T-cell (primary cell): Measurements from ENCODE around the gene DAB2IP. TPM values are rescaled to one million over a fixed set of nuclear protein-coding genes. Genes with fewer than 3 reads are reported as not detected.
A peak's percentile ranks its signal among the peaks of the same experiment; 100 is the strongest.

Experiments used
- ATAC-seq, 4 experiments: fragments of 200-7000 bp in 3 of 4; fragments of 150-1000 bp in 1 of 4; cut with Tn5 transposase; replicated peaks in 1 of 4; 1 replicate in 3 of 4; 2 replicates in 1 of 4; pipeline ENCODE4 v1.10.0; 2021; ENCODE audit warnings: moderate library complexity in 3 of 4, mild to moderate bottlenecking in 2 of 4, moderate number of reproducible peaks in 1 of 4
- CTCF ChIA-PET, 2 donors: fragments of 300-600 bp; sonication (Branson Sonifier 250); formaldehyde crosslinking; loops; one replicate each; lab custom pipeline; 2022; ENCODE audit warnings: antibody characterized with exemption in 2 of 2; lab: Charles Lee
- POLR2A ChIA-PET, 2 donors: fragments of 300-600 bp; sonication (Branson Sonifier 250); formaldehyde crosslinking; loops; one replicate each; lab custom pipeline; 2022; ENCODE audit warnings: antibody characterized with exemption in 2 of 2; lab: Charles Lee
- DNase-seq, 35 experiments: peaks; one replicate each; pipeline versions ENCODE4 v3.0.0 to v3.0.0-alpha.2; 2013 to 2023
- H3K27ac ChIP-seq: one replicate; pipeline ENCODE4 v1.5.1; 2013; ENCODE audit warnings: low read length
- H3K27me3 ChIP-seq, 2 experiments: replicated peaks in 1 of 2; 1 replicate in 1 of 2; 2 replicates in 1 of 2; pipeline versions ENCODE4 v1.6.1 to v1.7.0; 2013; ENCODE audit warnings: low read length in 1 of 2, mixed read lengths in 1 of 2; ENCODE audit not compliant: control insufficient read depth in 2 of 2, insufficient read depth in 2 of 2; ENCODE audit errors: extremely low read depth in 1 of 2
- H3K36me3 ChIP-seq, 2 donors: 1 replicate in 1 of 2; 2 replicates in 1 of 2; pipeline versions ENCODE4 v1.6.1 to v1.7.0; 2013; ENCODE audit warnings: low read length in 1 of 2; ENCODE audit not compliant: control insufficient read depth in 2 of 2, insufficient read depth in 1 of 2; ENCODE audit errors: extremely low read depth in 1 of 2
- H3K4me1 ChIP-seq, 2 experiments: 1 replicate in 1 of 2; 2 replicates in 1 of 2; pipeline versions ENCODE4 v1.6.1 to v1.7.0; 2013; ENCODE audit warnings: low read length in 2 of 2, mixed read lengths in 1 of 2; ENCODE audit not compliant: insufficient read depth in 2 of 2, control insufficient read depth in 1 of 2; ENCODE audit errors: extremely low read depth in 1 of 2
- H3K4me3 ChIP-seq, 2 donors: 1 replicate in 1 of 2; 2 replicates in 1 of 2; pipeline versions ENCODE4 v1.5.1 to v1.7.0; 2013; ENCODE audit warnings: mild to moderate bottlenecking in 2 of 2, low read length in 1 of 2, moderate library complexity in 1 of 2; ENCODE audit not compliant: control insufficient read depth in 1 of 2; ENCODE audit errors: extremely low read depth in 1 of 2
- H3K9me3 ChIP-seq: 2 replicates; pipeline ENCODE4 v1.7.0; 2013
- H3K27ac Mint-ChIP-seq, 2 donors: one replicate each; pipeline ENCODE4 v1.8.0; 2020 to 2021; ENCODE audit warnings: mild to moderate bottlenecking in 2 of 2, mixed read lengths in 2 of 2
- H3K27me3 Mint-ChIP-seq, 2 donors: one replicate each; pipeline ENCODE4 v1.8.0; 2021 to 2022; ENCODE audit warnings: mixed read lengths in 2 of 2
- H3K36me3 Mint-ChIP-seq: one replicate; pipeline ENCODE4 v1.8.0; 2021; ENCODE audit warnings: mixed read lengths
- H3K4me1 Mint-ChIP-seq, 3 donors: one replicate each; pipeline ENCODE4 v1.8.0; 2020 to 2022; ENCODE audit warnings: mixed read lengths in 3 of 3, mild to moderate bottlenecking in 1 of 3
- H3K4me3 Mint-ChIP-seq, 3 donors: one replicate each; pipeline ENCODE4 v1.8.0; 2020 to 2022; ENCODE audit warnings: mild to moderate bottlenecking in 3 of 3, mixed read lengths in 3 of 3, moderate library complexity in 3 of 3
- H3K9me3 Mint-ChIP-seq, 3 donors: one replicate each; pipeline ENCODE4 v1.8.0; 2020 to 2022; ENCODE audit warnings: mixed read lengths in 3 of 3
- WGBS: methylation state at CpG from one replicate; pipeline ENCODE4 v1.1.5; 2013; ENCODE audit warnings: missing lambda C conversion rate; ENCODE audit not compliant: insufficient coverage; 5-methylcytosine and 5-hydroxymethylcytosine counted together
- total RNA-seq, 35 experiments: library from RNA in 6 of 35; stranded (reverse) in 6 of 35; fragments of 120-200 nt in 1 of 35; gene quantifications; one replicate each; pipeline versions ENCODE4 v1.2.1 to v1.2.4 and lab custom pipeline; 2013 to 2026

DAB2IP gene
- total RNA-seq, 5 donors from 2014 or later (not counting 1 experiment from before 2014, with no cell fraction given), result 0.22 to 0.53 (median 0.34) TPM; not detected in 1

DNA sequence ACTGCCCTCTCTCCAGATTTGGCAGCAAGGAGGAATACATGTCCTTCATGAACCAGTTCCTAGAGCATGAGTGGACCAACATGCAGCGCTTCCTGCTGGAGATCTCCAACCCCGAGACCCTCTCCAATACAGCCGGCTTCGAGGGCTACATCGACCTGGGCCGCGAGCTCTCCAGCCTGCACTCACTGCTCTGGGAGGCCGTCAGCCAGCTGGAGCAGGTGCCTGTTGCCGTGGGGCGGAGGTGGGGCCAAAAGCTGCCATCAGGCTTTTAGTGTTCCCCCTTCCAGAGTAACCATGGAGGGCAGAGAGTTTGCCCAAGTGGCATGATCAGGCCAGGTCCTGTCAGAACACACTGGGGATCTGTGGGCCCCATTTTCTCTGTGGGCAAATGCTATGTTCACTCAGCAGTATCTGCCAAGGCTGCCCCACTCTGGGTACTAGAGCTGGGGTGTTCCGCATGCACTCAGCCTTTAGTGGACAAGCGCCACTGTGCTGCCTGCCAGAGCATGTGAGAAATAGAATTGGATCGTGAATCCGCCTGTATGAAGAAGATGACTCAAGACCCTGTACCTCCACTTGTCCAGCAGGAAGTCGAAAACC, 117.1 kb downstream of the DAB2IP start:
- no peak overlapping the region for H3K4me3 ChIP-seq
- DNase-seq, result no peak
- H3K4me1 ChIP-seq, result no peaks in the 10 kb centered on the region
- 91% methylated on average over 15 of the region's 15 CpGs for WGBS
- H3K4me3 Mint-ChIP-seq, result no peak overlapping the region
- H3K9me3 Mint-ChIP-seq, result no peaks in the 10 kb centered on the region
- no peaks in the 10 kb centered on the region for H3K36me3 ChIP-seq
- H3K27me3 Mint-ChIP-seq, result no peaks in the 10 kb centered on the region
- no peak overlapping the region for H3K27ac Mint-ChIP-seq
- H3K9me3 ChIP-seq, result no peaks in the 10 kb centered on the region
- ChIA-PET CTCF (no interaction called here), POLR2A (no interaction called here)
- H3K27ac ChIP-seq, result no peak overlapping the region
- no peaks in the 10 kb centered on the region for H3K36me3 Mint-ChIP-seq
- peaks cover 0 to 3% of the 10 kb centered on the region in 2 experiments for H3K27me3 ChIP-seq
- no peaks in the 10 kb centered on the region for H3K4me1 Mint-ChIP-seq
- no peak for ATAC-seq

DNA sequence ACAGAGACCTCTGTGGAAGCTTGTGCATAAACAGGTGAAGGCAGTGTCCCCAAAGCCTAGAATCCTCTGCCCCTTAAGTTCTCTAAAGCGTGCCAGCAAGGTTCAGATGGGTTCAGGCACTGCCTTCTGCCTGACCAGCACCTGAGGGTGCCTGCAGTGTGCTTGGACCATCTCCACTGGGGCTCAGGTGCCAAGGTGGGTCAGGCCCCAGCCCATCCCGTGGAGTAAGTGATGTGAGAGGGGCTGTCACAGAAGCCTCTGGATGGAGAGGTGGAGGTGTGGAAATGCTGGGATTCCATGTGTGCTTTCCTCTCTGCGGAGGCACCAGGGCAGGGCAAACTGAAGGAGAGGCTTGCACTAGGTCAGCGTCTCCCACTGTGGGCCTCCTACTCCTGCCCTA, 118.5 kb downstream of the DAB2IP start:
- WGBS, result 88% methylated on average over 4 of the region's 4 CpGs
- ATAC-seq (no peak), DNase-seq (no peak)
- no peaks in the 10 kb centered on the region for H3K27me3 Mint-ChIP-seq
- no peak overlapping the region for H3K4me3 ChIP-seq
- H3K4me1 ChIP-seq, result no peaks in the 10 kb centered on the region
- ChIA-PET POLR2A (no interaction called here), CTCF (no interaction called here)
- H3K9me3 Mint-ChIP-seq, result no peaks in the 10 kb centered on the region
- H3K36me3 Mint-ChIP-seq, result no peaks in the 10 kb centered on the region
- H3K36me3 ChIP-seq, result no peaks in the 10 kb centered on the region
- peaks cover 0 to 3% of the 10 kb centered on the region in 2 experiments for H3K27me3 ChIP-seq
- no peak overlapping the region for H3K27ac ChIP-seq
- H3K27ac Mint-ChIP-seq, result no peak overlapping the region
- no peaks in the 10 kb centered on the region for H3K4me1 Mint-ChIP-seq
- no peaks in the 10 kb centered on the region for H3K9me3 ChIP-seq
- H3K4me3 Mint-ChIP-seq, result no peak overlapping the region

- H3K4me1 ChIP-seq, result no peaks in the 10 kb centered on the region
- CTCF ChIA-PET, result no interaction called here
- H3K4me3 Mint-ChIP-seq, result no peak overlapping the region
Observed at GRCh38 chr9:121770415-121771273, 119.2 kb downstream of the DAB2IP start.

DNA sequence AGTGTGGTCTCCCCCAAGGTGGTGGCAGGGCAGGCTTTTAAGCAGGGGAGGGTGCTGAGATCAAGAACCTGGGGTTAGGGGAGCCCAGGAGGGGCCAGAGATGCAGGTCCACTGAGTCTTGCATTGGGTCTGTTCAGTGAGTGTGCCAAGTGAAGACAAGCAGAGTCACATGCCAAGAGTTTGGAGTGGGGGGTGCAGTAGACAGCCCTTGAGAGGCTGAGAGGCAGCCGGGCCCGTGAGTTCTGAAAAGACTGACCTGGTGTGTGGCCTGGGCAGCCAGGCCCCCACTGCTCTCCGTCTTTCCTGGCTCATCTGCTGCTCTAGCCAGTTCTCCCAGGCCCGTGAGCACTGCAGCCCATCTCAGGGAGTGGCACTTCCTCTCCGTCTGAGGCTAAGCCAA, 120.0 kb downstream of the DAB2IP start:
- Histone ChIP-seq H3K4me3 (no peak overlapping the region), H3K4me1 (no peaks in the 10 kb centered on the region), H3K9me3 (no peaks in the 10 kb centered on the region), H3K27me3 (peaks cover 0 to 3% of the 10 kb centered on the region in 2 experiments), H3K36me3 (no peaks in the 10 kb centered on the region), H3K27ac (no peak overlapping the region)
- Mint-ChIP-seq H3K36me3 (no peaks in the 10 kb centered on the region), H3K27ac (no peak overlapping the region), H3K27me3 (no peaks in the 10 kb centered on the region), H3K9me3 (no peaks in the 10 kb centered on the region), H3K4me1 (no peaks in the 10 kb centered on the region), H3K4me3 (no peak overlapping the region)
- DNase-seq, result peak in 1 of 35 experiments; percentile 2
- ChIA-PET POLR2A (no interaction called here), CTCF (interaction anchor here in 1 of 2 donors (0.5 kb wide), 1 partner anchor 864 kb away, joined by 3 read pairs; no protein-coding TSS in a partner anchor)
- 83% methylated on average over 3 of the region's 5 CpGs for WGBS
- ATAC-seq, result no peak

More at GRCh38 chr9:121770415-121771273, 119.2 kb downstream of the DAB2IP start:
- DNase-seq, result no peak
- H3K27ac ChIP-seq, result no peak overlapping the region
- POLR2A ChIA-PET, result no interaction called here
- Mint-ChIP-seq H3K36me3 (no peaks in the 10 kb centered on the region), H3K27me3 (no peaks in the 10 kb centered on the region), H3K4me1 (no peaks in the 10 kb centered on the region), H3K27ac (no peak overlapping the region), H3K9me3 (no peaks in the 10 kb centered on the region)
- H3K9me3 ChIP-seq, result no peaks in the 10 kb centered on the region
- H3K27me3 ChIP-seq, result peaks cover 0 to 3% of the 10 kb centered on the region in 2 experiments
- ATAC-seq, result no peak
- no peaks in the 10 kb centered on the region for H3K36me3 ChIP-seq
- H3K4me3 ChIP-seq, result no peak overlapping the region
- WGBS, result 74% methylated on average over 9 of the region's 10 CpGs

GRCh38 chr9:121771851-121772599, 120.6 kb downstream of the DAB2IP start:
- 93% methylated on average over 13 of the region's 16 CpGs for WGBS
- CTCF ChIA-PET, result interaction anchor here in 1 of 2 donors (0.5 kb wide), 1 partner anchor 863 kb away, joined by 3 read pairs; no protein-coding TSS in a partner anchor
- Mint-ChIP-seq H3K4me1 (no peaks in the 10 kb centered on the region), H3K36me3 (no peaks in the 10 kb centered on the region), H3K9me3 (no peaks in the 10 kb centered on the region), H3K27ac (no peak overlapping the region), H3K27me3 (no peaks in the 10 kb centered on the region), H3K4me3 (no peak overlapping the region)
- ATAC-seq, result no peak
- Histone ChIP-seq H3K27me3 (peaks cover 0 to 3% of the 10 kb centered on the region in 2 experiments), H3K9me3 (no peaks in the 10 kb centered on the region), H3K4me1 (no peaks in the 10 kb centered on the region), H3K27ac (no peak overlapping the region), H3K36me3 (no peaks in the 10 kb centered on the region), H3K4me3 (no peak overlapping the region)
- DNase-seq, result no peak
- POLR2A ChIA-PET, result no interaction called here

DNA sequence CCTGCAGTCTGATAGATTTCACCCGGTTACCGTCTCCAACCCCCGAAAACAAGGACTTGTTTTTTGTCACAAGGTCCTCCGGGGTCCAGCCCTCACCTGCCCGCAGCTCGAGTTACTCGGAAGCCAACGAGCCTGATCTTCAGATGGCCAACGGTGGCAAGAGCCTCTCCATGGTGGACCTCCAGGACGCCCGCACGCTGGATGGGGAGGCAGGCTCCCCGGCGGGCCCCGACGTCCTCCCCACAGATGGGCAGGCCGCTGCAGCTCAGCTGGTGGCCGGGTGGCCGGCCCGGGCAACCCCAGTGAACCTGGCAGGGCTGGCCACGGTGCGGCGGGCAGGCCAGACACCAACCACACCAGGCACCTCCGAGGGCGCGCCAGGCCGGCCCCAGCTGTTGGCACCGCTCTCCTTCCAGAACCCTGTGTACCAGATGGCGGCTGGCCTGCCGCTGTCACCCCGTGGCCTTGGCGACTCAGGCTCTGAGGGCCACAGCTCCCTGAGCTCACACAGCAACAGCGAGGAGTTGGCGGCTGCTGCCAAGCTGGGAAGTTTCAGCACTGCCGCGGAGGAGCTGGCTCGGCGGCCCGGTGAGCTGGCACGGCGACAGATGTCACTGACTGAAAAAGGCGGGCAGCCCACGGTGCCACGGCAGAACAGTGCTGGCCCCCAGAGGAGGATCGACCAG, 121.3 kb downstream of the DAB2IP start:
- H3K27me3 Mint-ChIP-seq, result no peaks in the 10 kb centered on the region
- Histone ChIP-seq H3K4me3 (no peak overlapping the region), H3K4me1 (no peaks in the 10 kb centered on the region), H3K27ac (no peak overlapping the region), H3K27me3 (peaks cover 0 to 3% of the 10 kb centered on the region in 2 experiments), H3K36me3 (no peaks in the 10 kb centered on the region), H3K9me3 (no peaks in the 10 kb centered on the region)
- no peaks in the 10 kb centered on the region for H3K9me3 Mint-ChIP-seq
- ChIA-PET POLR2A (no interaction called here), CTCF (no interaction called here)
- H3K4me1 Mint-ChIP-seq, result no peaks in the 10 kb centered on the region
- no peak for DNase-seq
- H3K36me3 Mint-ChIP-seq, result no peaks in the 10 kb centered on the region
- no peak for ATAC-seq
- no peak overlapping the region for H3K27ac Mint-ChIP-seq
- WGBS, result 94% methylated on average over 45 of the region's 45 CpGs
- H3K4me3 Mint-ChIP-seq, result no peak overlapping the region
